Naive thymus-derived CD8-positive, alpha-beta T cell (primary cell): ENCODE measurements around the gene GTF2IRD1. TPM values are rescaled to one million over a fixed set of nuclear protein-coding genes. Genes with fewer than 3 reads are reported as not detected.
"Not testable (repeated sequence)": the region's sequence is repeated elsewhere in the genome, so short reads cannot be mapped to it uniquely, and the experiment has no call there.

Experiments used
- ATAC-seq, 2 donors: fragments of 150-1000 bp; cut with Tn5 transposase in 1 of 2; sonication (Bioruptor Pico), chemical (Tn5 transposase) in 1 of 2; 1 replicate in 1 of 2; 2 replicates in 1 of 2; pipeline ENCODE4 v1.10.0; 2021; ENCODE audit warnings: mild to moderate bottlenecking in 2 of 2, moderate library complexity in 2 of 2
- POLR2A ChIA-PET: fragments of 350-600 bp; sonication (Branson Sonifier 250); formaldehyde crosslinking; loops from one replicate; lab custom pipeline; 2021; ENCODE audit warnings: antibody characterized with exemption; lab: Charles Lee
- DNase-seq, 10 donors: peaks; one replicate each; pipeline versions ENCODE4 v3.0.0 to v3.0.0-alpha.2; 2020 to 2022
- H3K27ac Mint-ChIP-seq, 10 donors: one replicate each; pipeline ENCODE4 v1.8.0; 2020 to 2022; ENCODE audit warnings: mild to moderate bottlenecking in 10 of 10, mixed read lengths in 10 of 10, moderate library complexity in 4 of 10, inconsistent platforms in 1 of 10
- H3K27me3 Mint-ChIP-seq, 5 donors: one replicate each; pipeline ENCODE4 v1.8.0; 2021 to 2022; ENCODE audit warnings: mixed read lengths in 5 of 5
- H3K36me3 Mint-ChIP-seq, 3 donors: one replicate each; pipeline ENCODE4 v1.8.0; 2020 to 2022; ENCODE audit warnings: mixed read lengths in 3 of 3, mild to moderate bottlenecking in 2 of 3, inconsistent platforms in 1 of 3
- H3K4me1 Mint-ChIP-seq, 4 donors: one replicate each; pipeline ENCODE4 v1.8.0; 2021 to 2022; ENCODE audit warnings: mixed read lengths in 4 of 4
- H3K4me3 Mint-ChIP-seq, 10 donors: one replicate each; pipeline ENCODE4 v1.8.0; 2020 to 2022; ENCODE audit warnings: mild to moderate bottlenecking in 10 of 10, mixed read lengths in 10 of 10, moderate library complexity in 6 of 10, inconsistent platforms in 1 of 10
- H3K9me3 Mint-ChIP-seq, 9 donors: one replicate each; pipeline ENCODE4 v1.8.0; 2020 to 2022; ENCODE audit warnings: mixed read lengths in 9 of 9, mild to moderate bottlenecking in 3 of 9, inconsistent platforms in 1 of 9, moderate library complexity in 1 of 9
- polyA plus RNA-seq, 3 donors: library from polyadenylated mRNA; unstranded; fragments of 300-500 nt; fragmentation: Illumina TruSeq; gene quantifications; one replicate each; pipeline ENCODE4 v1.2.3, GENCODE V29; 2021
- total RNA-seq, 8 experiments: library from RNA in 2 of 8; stranded (reverse) in 2 of 8; gene quantifications; one replicate each; pipeline ENCODE4 v1.2.3 and lab custom pipeline; 2021 to 2026

GTF2IRD1 gene
- total and polyA plus RNA-seq, 5 experiments from 2014 or later = 1.3 to 1.8 TPM; not detected in 3

DNA sequence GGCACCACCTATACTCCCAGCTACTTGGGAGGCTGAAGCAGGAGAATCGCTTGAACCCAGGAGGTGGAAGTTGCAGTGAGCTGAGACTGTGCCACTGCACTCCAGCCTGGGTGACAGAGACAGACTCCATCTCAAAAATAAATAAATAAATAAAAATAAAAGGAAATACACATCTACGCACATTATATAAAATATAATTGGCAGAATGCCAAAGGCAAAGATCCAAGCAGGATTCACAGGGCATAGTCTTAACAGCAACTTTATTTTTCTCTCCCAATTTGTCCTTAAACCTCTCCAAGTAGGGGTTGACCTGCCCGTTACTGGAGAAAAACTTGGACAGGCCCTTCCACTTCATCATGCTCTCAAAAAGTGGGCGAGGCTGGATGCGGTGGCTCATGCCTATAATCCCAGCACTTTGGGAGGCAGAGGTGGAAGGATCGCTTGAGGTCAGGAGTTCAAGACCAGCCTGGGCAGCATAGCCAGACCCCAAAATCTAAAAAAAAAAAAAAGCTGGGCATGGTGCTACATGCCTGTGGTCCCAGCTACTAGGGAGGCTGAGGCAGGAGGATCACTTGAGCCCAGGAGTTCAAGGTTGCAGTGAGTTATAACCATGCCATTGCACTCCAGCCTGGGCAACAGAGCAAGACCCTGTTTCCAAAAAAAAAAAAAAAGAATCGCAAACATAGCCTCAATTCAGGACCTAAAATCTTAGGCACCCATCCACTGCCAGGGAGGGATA, 38.9 kb upstream of the GTF2IRD1 start:
- H3K4me3 Mint-ChIP-seq, H3K27me3 Mint-ChIP-seq, H3K4me1 Mint-ChIP-seq, POLR2A ChIA-PET, ATAC-seq, H3K36me3 Mint-ChIP-seq, DNase-seq, H3K27ac Mint-ChIP-seq, H3K9me3 Mint-ChIP-seq: not testable (repeated sequence)

DNA sequence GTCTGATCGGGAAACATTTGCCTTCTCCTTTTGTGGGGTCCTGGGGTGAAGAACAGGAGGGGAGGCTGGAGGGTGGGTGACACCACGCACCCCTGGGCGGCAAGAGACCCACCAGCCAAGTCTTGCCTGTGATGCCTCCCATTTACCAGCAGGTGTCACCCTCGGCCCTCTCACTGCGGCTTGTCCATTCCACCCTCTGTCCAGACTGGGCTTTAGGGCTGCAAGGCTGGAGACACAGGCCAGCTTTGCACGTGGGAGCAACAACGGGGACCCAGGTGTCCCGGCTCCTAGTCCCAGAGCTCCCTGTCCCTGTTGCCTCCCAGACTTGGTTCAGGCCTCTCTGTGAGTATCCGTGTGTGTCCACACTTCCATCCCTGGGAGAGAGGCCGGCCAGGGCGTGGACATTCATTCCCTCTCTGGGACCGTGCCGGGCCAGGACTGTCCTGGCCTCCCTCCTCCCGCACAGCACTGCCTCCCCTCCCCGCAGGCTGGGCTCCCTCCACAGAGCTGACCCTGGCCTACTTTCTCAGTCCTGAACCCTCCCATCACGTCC, 36.2 kb upstream of the GTF2IRD1 start:
- Mint-ChIP-seq H3K36me3 (no peaks in the 10 kb centered on the region), H3K27ac (no peak overlapping the region), H3K27me3 (no peaks in the 10 kb centered on the region), H3K4me1 (peaks cover 0 to 4% (median 0%) of the 10 kb centered on the region in 4 donors), H3K4me3 (no peak overlapping the region), H3K9me3 (no peaks in the 10 kb centered on the region)
- ATAC-seq (peak in 1 of 2 donors; percentile 64), DNase-seq (peak; percentile 21 to 74 (median 50))
- POLR2A ChIA-PET = interaction anchor here (0.5 kb wide), 1 partner anchor 243 kb away, joined by 3 read pairs; no protein-coding TSS in a partner anchor

DNA sequence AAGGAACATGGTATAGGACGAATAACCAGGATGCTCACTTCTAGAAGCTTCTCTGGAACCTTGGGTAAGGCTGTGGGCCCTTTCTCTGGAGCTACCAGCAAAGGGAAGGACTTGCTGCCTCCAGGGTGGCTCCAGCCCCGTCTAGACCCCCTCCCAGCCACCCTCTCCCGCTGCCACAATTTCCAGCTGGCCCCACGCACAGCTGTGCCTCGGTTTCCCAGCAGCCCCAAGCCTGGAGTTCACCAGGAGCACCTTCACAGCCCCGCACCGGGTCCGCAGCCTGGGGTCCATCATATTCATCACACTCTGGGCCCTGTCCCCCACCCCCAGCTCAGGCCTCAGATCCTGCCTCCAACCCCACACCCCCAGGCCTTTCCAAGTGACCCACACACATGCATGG, 35.6 kb upstream of the GTF2IRD1 start:
- ATAC-seq (no peak), DNase-seq (no peak)
- no peaks in the 10 kb centered on the region for H3K36me3 Mint-ChIP-seq
- no peak overlapping the region for H3K4me3 Mint-ChIP-seq
- peak overlapping the region in 1 of 10 donors; percentile 9 for H3K27ac Mint-ChIP-seq
- no peaks in the 10 kb centered on the region for H3K27me3 Mint-ChIP-seq
- peaks cover 0 to 4% (median 0%) of the 10 kb centered on the region in 4 donors for H3K4me1 Mint-ChIP-seq
- POLR2A ChIA-PET = interaction anchor here (0.5 kb wide), 1 partner anchor 243 kb away, joined by 3 read pairs; no protein-coding TSS in a partner anchor
- H3K9me3 Mint-ChIP-seq = no peaks in the 10 kb centered on the region

GRCh38 chr7:74418538-74418937, 35.2 kb upstream of the GTF2IRD1 start:
- H3K27ac Mint-ChIP-seq = peak overlapping the region in 1 of 10 donors; percentile 9
- no peaks in the 10 kb centered on the region for H3K27me3 Mint-ChIP-seq
- peaks cover 0 to 4% (median 0%) of the 10 kb centered on the region in 4 donors for H3K4me1 Mint-ChIP-seq

DNA sequence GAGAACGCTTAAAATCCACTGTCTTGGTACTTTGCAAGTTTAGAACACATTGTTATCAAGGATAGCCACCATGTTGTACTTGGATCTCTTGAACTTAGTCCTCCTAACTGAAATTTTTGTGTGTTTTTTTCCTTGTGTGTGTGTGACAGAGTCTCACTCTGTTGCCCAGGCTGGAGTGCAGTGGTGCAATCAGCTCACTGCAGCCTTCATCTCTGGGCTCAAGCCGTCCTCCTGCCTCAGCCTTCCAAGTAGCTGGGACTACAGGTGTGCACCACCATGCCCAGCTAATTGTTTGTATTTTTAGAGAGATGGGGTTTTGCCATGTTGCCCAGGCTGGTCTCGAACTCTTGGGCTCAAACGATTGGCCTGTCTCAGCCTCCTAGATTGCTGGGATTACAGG, 34.5 kb upstream of the GTF2IRD1 start:
- H3K27ac Mint-ChIP-seq = peak overlapping the region in 2 of 10 donors; percentile 3 to 35
- H3K27me3 Mint-ChIP-seq, H3K4me1 Mint-ChIP-seq, ATAC-seq, POLR2A ChIA-PET, H3K9me3 Mint-ChIP-seq, H3K4me3 Mint-ChIP-seq, H3K36me3 Mint-ChIP-seq, DNase-seq: not testable (repeated sequence)

More at GRCh38 chr7:74418538-74418937, 35.2 kb upstream of the GTF2IRD1 start:
- DNase-seq (no peak), ATAC-seq (no peak)
- H3K36me3 Mint-ChIP-seq = no peaks in the 10 kb centered on the region
- H3K4me3 Mint-ChIP-seq = no peak overlapping the region
- POLR2A ChIA-PET = no interaction called here
- H3K9me3 Mint-ChIP-seq = no peaks in the 10 kb centered on the region

DNA sequence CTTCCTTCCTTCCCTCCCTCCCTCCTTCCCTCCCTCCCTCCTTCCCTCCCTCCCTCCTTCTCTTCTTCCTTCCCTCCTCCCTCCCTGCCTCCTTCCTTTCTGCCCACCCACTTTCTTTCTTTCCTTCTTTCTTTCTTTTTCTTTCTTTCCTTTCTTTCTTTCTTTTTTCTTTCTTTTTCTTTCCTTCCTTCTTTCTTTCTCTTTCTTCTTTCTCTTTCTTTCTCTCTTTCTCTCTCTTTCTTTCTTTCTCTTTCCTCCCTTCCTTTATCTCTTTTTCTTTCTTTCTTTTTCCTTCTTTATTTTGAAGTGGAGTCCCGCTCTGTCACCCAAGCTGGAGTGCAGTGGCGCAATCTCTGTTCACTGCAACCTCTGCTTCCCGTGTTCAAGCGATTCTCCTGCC, 33.7 kb upstream of the GTF2IRD1 start:
- Mint-ChIP-seq H3K27ac (peak overlapping the region in 1 of 10 donors; percentile 23), H3K4me3 (no peak overlapping the region), H3K9me3 (no peaks in the 10 kb centered on the region), H3K4me1 (peaks cover 0 to 4% (median 0%) of the 10 kb centered on the region in 4 donors), H3K27me3 (no peaks in the 10 kb centered on the region), H3K36me3 (no peaks in the 10 kb centered on the region)
- no peak for ATAC-seq
- POLR2A ChIA-PET = no interaction called here
- DNase-seq = no peak

DNA sequence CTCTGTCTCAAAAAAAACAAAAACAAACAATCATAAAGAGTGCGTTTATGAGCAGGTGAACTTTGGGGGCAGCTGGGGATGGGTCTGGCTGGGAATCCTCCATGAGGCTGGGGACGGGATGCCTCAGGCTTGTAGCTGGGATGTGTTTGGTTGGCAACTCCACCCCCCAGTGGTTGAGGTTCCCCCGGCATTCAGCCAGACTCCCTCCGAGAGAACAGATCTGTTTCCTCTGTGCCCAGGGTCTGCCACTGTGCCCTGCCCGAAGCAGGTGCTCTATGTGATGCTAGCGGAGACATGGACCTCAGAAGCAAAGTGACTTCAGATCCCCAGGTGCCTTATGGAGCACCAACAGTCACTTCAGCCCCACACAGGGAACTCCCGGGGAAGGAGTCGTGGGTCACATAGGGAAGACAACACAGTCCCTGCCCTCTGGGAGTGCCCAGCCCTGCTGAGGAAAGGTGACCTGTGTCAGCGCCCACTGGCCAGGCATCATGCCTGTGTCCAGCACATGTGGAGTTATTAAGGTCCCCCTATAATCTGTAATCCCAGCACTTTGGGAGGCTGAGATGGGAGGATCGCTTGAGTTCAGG, 29.3 kb upstream of the GTF2IRD1 start:
- Mint-ChIP-seq H3K27ac (no peak overlapping the region), H3K27me3 (no peaks in the 10 kb centered on the region), H3K4me1 (no peaks in the 10 kb centered on the region), H3K9me3 (no peaks in the 10 kb centered on the region), H3K36me3 (no peaks in the 10 kb centered on the region), H3K4me3 (no peak overlapping the region)
- no peak for ATAC-seq
- no peak for DNase-seq
- POLR2A ChIA-PET = no interaction called here

DNA sequence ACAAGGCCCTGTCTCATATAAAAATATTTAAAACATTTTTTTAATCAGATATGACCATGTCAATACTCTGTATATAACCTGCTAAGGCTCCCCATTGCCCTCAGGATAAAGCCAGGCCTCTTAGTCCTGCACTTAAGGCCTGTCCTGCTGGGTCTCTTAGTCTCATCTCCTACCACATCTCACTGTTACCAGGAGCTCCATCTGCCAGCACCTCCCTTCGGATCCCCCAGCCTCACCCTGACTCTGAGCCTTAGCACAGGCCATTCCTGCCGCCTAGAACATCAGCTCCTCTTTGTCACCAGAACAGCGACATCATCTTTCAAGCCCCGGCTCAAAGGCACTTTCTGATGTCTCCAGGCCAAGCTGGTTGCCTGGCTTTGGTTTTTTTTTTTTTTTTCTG, 25.7 kb upstream of the GTF2IRD1 start:
- no peak overlapping the region for H3K27ac Mint-ChIP-seq
- H3K4me1 Mint-ChIP-seq = no peaks in the 10 kb centered on the region
- DNase-seq = no peak
- ATAC-seq = no peak
- POLR2A ChIA-PET = interaction anchor here (0.7 kb wide), 1 partner anchor 76 kb away, joined by 3 read pairs; no protein-coding TSS in a partner anchor
- H3K36me3 Mint-ChIP-seq = no peaks in the 10 kb centered on the region
- H3K4me3 Mint-ChIP-seq = no peak overlapping the region
- H3K27me3 Mint-ChIP-seq = no peaks in the 10 kb centered on the region
- no peaks in the 10 kb centered on the region for H3K9me3 Mint-ChIP-seq

DNA sequence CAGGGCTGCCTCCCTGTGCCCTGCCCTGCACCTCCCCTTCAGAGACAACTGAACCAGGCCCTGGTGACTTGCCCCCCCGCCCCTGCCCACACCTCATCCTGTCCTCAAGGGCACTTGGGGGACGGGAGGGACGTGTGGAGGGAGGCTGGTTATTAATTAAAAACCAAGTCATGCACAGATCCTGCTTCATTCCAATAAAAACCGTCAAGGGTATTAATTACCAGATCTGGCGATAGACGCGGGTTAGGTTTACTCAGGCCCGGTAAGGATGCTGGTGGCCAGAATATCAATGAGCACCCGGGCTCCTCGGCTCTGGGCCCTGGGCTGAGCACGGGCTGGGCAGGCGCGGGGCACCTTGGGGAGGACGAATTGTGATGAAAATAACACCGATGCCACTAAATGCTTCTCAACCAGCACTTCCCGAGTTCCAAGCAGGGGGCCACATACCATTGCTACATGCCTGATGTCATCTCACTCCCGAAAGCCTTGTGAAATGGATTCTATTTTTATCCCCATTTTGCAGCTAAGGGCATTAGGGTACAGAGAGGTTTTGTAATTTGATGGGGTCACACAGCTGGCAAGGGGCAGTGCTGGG, 24.5 kb upstream of the GTF2IRD1 start:
- H3K4me3 Mint-ChIP-seq = no peak overlapping the region
- no peak overlapping the region for H3K27ac Mint-ChIP-seq
- H3K4me1 Mint-ChIP-seq = no peaks in the 10 kb centered on the region
- H3K9me3 Mint-ChIP-seq = peaks cover 0 to under 1% (median 0%) of the 10 kb centered on the region in 9 donors
- POLR2A ChIA-PET = no interaction called here
- DNase-seq = no peak
- ATAC-seq = no peak
- no peaks in the 10 kb centered on the region for H3K36me3 Mint-ChIP-seq
- H3K27me3 Mint-ChIP-seq = no peaks in the 10 kb centered on the region

DNA sequence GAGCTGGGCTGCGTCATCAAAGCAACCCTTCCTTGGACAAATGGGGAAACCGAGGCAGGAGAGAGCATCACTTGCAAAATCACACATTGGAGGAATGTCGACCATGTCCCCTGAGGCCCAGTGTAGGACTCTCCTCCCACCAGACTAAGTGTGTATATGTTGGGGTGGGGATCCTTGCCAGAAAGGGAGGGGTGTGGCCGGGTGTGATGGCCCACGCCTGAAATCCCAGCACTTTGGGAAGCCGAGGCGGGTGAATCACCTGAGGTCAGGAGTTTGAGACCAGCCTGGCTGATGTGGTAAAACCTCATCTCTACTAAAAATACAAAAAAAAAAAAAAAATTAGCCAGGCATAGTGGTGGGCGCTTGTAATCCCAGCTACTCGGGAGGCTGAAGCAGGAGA, 23.3 kb upstream of the GTF2IRD1 start:
- not testable (repeated sequence) for ATAC-seq

DNA sequence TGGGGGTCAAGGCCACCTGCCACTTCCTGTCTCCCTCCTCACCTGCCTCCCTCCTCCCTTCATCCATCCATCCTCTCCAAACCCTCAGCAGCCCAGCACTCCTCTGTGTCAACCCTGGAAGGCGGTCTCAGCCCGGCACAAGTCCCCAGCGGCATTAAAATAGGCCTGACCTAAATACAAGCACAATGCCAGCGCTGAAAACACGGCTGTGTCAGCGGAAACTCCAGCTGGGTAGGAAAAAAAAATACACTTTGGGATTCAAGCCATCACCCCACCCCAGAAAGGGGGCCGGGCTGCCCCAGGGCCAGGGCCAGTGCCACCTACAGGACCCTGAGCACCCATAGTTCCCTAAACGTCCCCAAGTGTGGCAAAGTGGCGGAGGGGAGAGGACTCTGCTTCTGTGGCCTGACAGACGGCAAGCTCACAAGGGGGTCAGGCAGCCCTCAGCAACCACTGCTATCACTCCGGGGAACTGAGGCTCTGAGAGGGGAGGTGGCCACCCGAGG, 22.7 kb upstream of the GTF2IRD1 start:
- peaks cover 0 to 2% (median 0%) of the 10 kb centered on the region in 9 donors for H3K9me3 Mint-ChIP-seq
- POLR2A ChIA-PET = no interaction called here
- H3K36me3 Mint-ChIP-seq = no peaks in the 10 kb centered on the region
- no peak for ATAC-seq
- H3K4me3 Mint-ChIP-seq = no peak overlapping the region
- no peaks in the 10 kb centered on the region for H3K4me1 Mint-ChIP-seq
- no peak for DNase-seq
- no peak overlapping the region for H3K27ac Mint-ChIP-seq
- no peaks in the 10 kb centered on the region for H3K27me3 Mint-ChIP-seq

More for the DNA sequence above, 23.3 kb upstream of the GTF2IRD1 start:
- DNase-seq, H3K36me3 Mint-ChIP-seq, POLR2A ChIA-PET, H3K9me3 Mint-ChIP-seq, H3K27me3 Mint-ChIP-seq, H3K4me3 Mint-ChIP-seq, H3K4me1 Mint-ChIP-seq: not testable (repeated sequence)
- peak overlapping the region in 1 of 10 donors; percentile 22 for H3K27ac Mint-ChIP-seq

GRCh38 chr7:74437291-74437571, 16.5 kb upstream of the GTF2IRD1 start:
- POLR2A ChIA-PET, H3K27ac Mint-ChIP-seq, H3K36me3 Mint-ChIP-seq, H3K4me3 Mint-ChIP-seq, H3K27me3 Mint-ChIP-seq, H3K4me1 Mint-ChIP-seq, DNase-seq, ATAC-seq: not testable (repeated sequence)
- peaks cover 0 to 21% (median 5%) of the 10 kb centered on the region in 9 donors for H3K9me3 Mint-ChIP-seq

DNA sequence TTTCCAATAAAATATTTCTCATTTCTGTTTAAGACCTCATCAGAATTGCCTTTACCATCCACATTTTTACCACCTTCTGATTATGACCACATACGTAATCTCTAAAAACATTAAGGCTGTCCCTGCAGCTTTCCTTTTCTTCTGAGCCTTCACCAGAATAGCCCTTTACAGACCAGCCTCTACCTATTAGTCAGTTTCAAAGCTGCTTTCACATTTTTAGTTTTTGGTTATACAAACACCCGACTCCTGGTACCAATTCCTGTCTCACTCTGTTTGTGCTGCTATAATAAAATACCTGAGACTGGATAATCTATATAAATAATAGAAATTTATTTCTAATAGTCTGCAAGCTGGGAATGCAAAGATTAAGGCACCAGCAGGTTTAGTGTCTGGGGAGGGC, 15.4 kb upstream of the GTF2IRD1 start:
- Mint-ChIP-seq H3K4me3 (no peak overlapping the region), H3K27ac (no peak overlapping the region), H3K36me3 (peaks cover 0 to 6% (median 5%) of the 10 kb centered on the region in 3 donors), H3K27me3 (peaks cover 0 to 5% (median 0%) of the 10 kb centered on the region in 5 donors), H3K9me3 (peaks cover 0 to 21% (median 5%) of the 10 kb centered on the region in 9 donors), H3K4me1 (no peaks in the 10 kb centered on the region)
- DNase-seq = no peak
- no peak for ATAC-seq
- POLR2A ChIA-PET = no interaction called here
